ENCODE measurements around the gene CACFD1. TPM values are rescaled to one million over a fixed set of nuclear protein-coding genes. Genes with fewer than 3 reads are reported as not detected.

The CACFD1 gene
- total RNA-seq, 2 experiments from 2014 or later: 3.7 to 3.8 TPM

GRCh38 chr9:133441571-133441970 is 18.2 kb upstream of the CACFD1 start:
- Histone ChIP-seq H3K9me3 (ENCODE audit: control insufficient read depth in 1 of 2, insufficient read depth in 1 of 2, low read length in 2 of 2) (no peaks in the 10 kb centered on the region), H3K4me3 (ENCODE audit: low read length) (no peak overlapping the region), H3K27ac (ENCODE audit: low read depth in 1 of 2, low read length in 2 of 2) (no peak overlapping the region), H3K4me1 (ENCODE audit: insufficient read depth, low read length) (no peaks in the 10 kb centered on the region), H3K27me3 (ENCODE audit: control insufficient read depth in 1 of 2, insufficient read depth in 2 of 2, low read length in 2 of 2) (no peaks in the 10 kb centered on the region), H3K36me3 (ENCODE audit: insufficient read depth, low read length) (no peaks in the 10 kb centered on the region)
- Mint-ChIP-seq H3K4me3 (no peak overlapping the region), H3K27ac (no peak overlapping the region), H3K36me3 (ENCODE audit: low read depth) (no peaks in the 10 kb centered on the region), H3K9me3 (no peaks in the 10 kb centered on the region), H3K27me3 (peaks cover 5% of the 10 kb centered on the region), H3K4me1 (ENCODE audit: low read depth) (no peaks in the 10 kb centered on the region)
- ChIA-PET CTCF (no interaction called here), POLR2A (no interaction called here)
- TF ChIP-seq CTCF (IDR thresholded peaks at IDR 0.05): no peak
- intact Hi-C loops (cut with DNase I, micrococcal nuclease): no loop called here
- DNase-seq (no peak), ATAC-seq (ENCODE audit: poor library complexity) (no peak)

GRCh38 chr9:133443248-133443647 is 16.5 kb upstream of the CACFD1 start:
- CTCF ChIA-PET: no interaction called here

GRCh38 chr9:133443982-133444381 is 15.8 kb upstream of the CACFD1 start:
- Histone ChIP-seq H3K36me3 (ENCODE audit: insufficient read depth, low read length) (no peaks in the 10 kb centered on the region), H3K9me3 (ENCODE audit: control insufficient read depth in 1 of 2, insufficient read depth in 1 of 2, low read length in 2 of 2) (no peaks in the 10 kb centered on the region), H3K4me3 (ENCODE audit: low read length) (no peak overlapping the region), H3K4me1 (ENCODE audit: insufficient read depth, low read length) (no peaks in the 10 kb centered on the region), H3K27ac (ENCODE audit: low read depth in 1 of 2, low read length in 2 of 2) (no peak overlapping the region), H3K27me3 (ENCODE audit: control insufficient read depth in 1 of 2, insufficient read depth in 2 of 2, low read length in 2 of 2) (no peaks in the 10 kb centered on the region)
- CTCF ChIA-PET: no interaction called here
- no peak overlapping the region for H3K27ac Mint-ChIP-seq
- DNase-seq (no peak), ATAC-seq (ENCODE audit: poor library complexity) (no peak)
- no peak overlapping the region for H3K4me3 Mint-ChIP-seq
- no peak for TF ChIP-seq CTCF (IDR thresholded peaks at IDR 0.05)
- H3K4me1 Mint-ChIP-seq (ENCODE audit: low read depth): no peaks in the 10 kb centered on the region
- H3K36me3 Mint-ChIP-seq (ENCODE audit: low read depth): no peaks in the 10 kb centered on the region
- peaks cover 5% of the 10 kb centered on the region for H3K27me3 Mint-ChIP-seq
- intact Hi-C loops (cut with DNase I, micrococcal nuclease): no loop called here
- no peaks in the 10 kb centered on the region for H3K9me3 Mint-ChIP-seq
- POLR2A ChIA-PET: no interaction called here

More at GRCh38 chr9:133443248-133443647, 16.5 kb upstream of the CACFD1 start:
- H3K36me3 Mint-ChIP-seq (ENCODE audit: low read depth): no peaks in the 10 kb centered on the region
- DNase-seq: no peak
- Histone ChIP-seq H3K9me3 (ENCODE audit: control insufficient read depth in 1 of 2, insufficient read depth in 1 of 2, low read length in 2 of 2) (no peaks in the 10 kb centered on the region), H3K4me3 (ENCODE audit: low read length) (no peak overlapping the region), H3K36me3 (ENCODE audit: insufficient read depth, low read length) (no peaks in the 10 kb centered on the region), H3K4me1 (ENCODE audit: insufficient read depth, low read length) (no peaks in the 10 kb centered on the region), H3K27me3 (ENCODE audit: control insufficient read depth in 1 of 2, insufficient read depth in 2 of 2, low read length in 2 of 2) (no peaks in the 10 kb centered on the region), H3K27ac (ENCODE audit: low read depth in 1 of 2, low read length in 2 of 2) (no peak overlapping the region)
- no peaks in the 10 kb centered on the region for H3K4me1 Mint-ChIP-seq (ENCODE audit: low read depth)
- intact Hi-C loops (cut with DNase I, micrococcal nuclease): no loop called here
- no peak for ATAC-seq (ENCODE audit: poor library complexity)
- no peak overlapping the region for H3K27ac Mint-ChIP-seq
- TF ChIP-seq CTCF (IDR thresholded peaks at IDR 0.05): no peak
- no peak overlapping the region for H3K4me3 Mint-ChIP-seq
- POLR2A ChIA-PET: no interaction called here
- H3K9me3 Mint-ChIP-seq: no peaks in the 10 kb centered on the region
- peaks cover 5% of the 10 kb centered on the region for H3K27me3 Mint-ChIP-seq

Measured in CD4-positive, alpha-beta T cell (primary cell).